H1 (cell line): ENCODE measurements around the gene PAIP2. TPM values are rescaled to one million over a fixed set of nuclear protein-coding genes. Genes with fewer than 3 reads are reported as not detected.

Experiments
- CTCF ChIA-PET: fragments of 300-600 bp; sonication (Branson Sonifier 250); formaldehyde crosslinking; loops from one replicate; lab custom pipeline; 2021; ENCODE audit not compliant: partially characterized antibody; lab: Charles Lee
- POLR2A ChIA-PET: fragments of 300-600 bp; sonication (Branson Sonifier 250); formaldehyde crosslinking; loops from one replicate; lab custom pipeline; 2021; ENCODE audit warnings: inconsistent platforms; ENCODE audit not compliant: partially characterized antibody; lab: Charles Lee
- DNase-seq, 2 experiments: peaks; one replicate each; pipeline versions ENCODE4 v3.0.0 to v3.0.0-alpha.2; 2010 to 2022; ENCODE audit warnings: low spot score in 2 of 2, low read depth in 1 of 2, mixed read lengths in 1 of 2
- FAIRE-seq: peaks from 2 replicates; lab custom pipeline; 2011; peaks lifted over from hg19 to GRCh38; lab: Jason Lieb, UNC
- H2AFZ ChIP-seq: 2 replicates; pipeline ENCODE4 v1.8.1; 2012; ENCODE audit warnings: low read length, inconsistent platforms
- H2AK5ac ChIP-seq: 2 replicates; pipeline ENCODE4 v1.6.1; 2013; ENCODE audit warnings: low read depth, low read length
- H2BK120ac ChIP-seq: replicated peaks from 2 replicates; pipeline ENCODE3; 2013; ENCODE audit warnings: low read depth, low read length, inconsistent platforms
- H2BK12ac ChIP-seq: 2 replicates; pipeline ENCODE4 v1.6.1; 2013; ENCODE audit warnings: low read depth, low read length
- H2BK15ac ChIP-seq: 2 replicates; pipeline ENCODE4 v1.6.1; 2013; ENCODE audit warnings: low read length
- H2BK20ac ChIP-seq: 2 replicates; pipeline ENCODE4 v1.6.1; 2013; ENCODE audit warnings: low read length
- H2BK5ac ChIP-seq: 2 replicates; pipeline ENCODE4 v1.6.1; 2013; ENCODE audit warnings: low read depth, low read length
- H3K14ac ChIP-seq: 2 replicates; pipeline ENCODE4 v1.6.1; 2013; ENCODE audit warnings: inconsistent platforms; ENCODE audit not compliant: insufficient read length
- H3K18ac ChIP-seq: 2 replicates; pipeline ENCODE4 v1.6.1; 2013; ENCODE audit warnings: low read length; ENCODE audit errors: extremely low read depth
- H3K23ac ChIP-seq: 2 replicates; pipeline ENCODE4 v1.6.1; 2013; ENCODE audit warnings: inconsistent platforms; ENCODE audit not compliant: insufficient read length
- H3K23me2 ChIP-seq: 2 replicates; pipeline ENCODE4 v1.6.1; 2013; ENCODE audit warnings: low read depth, low read length
- H3K27ac ChIP-seq: 2 replicates; pipeline ENCODE4 v1.6.1; 2011; ENCODE audit warnings: low read depth, low read length, inconsistent platforms
- H3K27me3 ChIP-seq, 4 experiments: replicated peaks in 1 of 4; 1 replicate in 1 of 4; 2 replicates in 3 of 4; pipeline versions ENCODE4 v1.6.1 to v1.8.1; 2011 to 2013; ENCODE audit warnings: low read length in 3 of 4, mild to moderate bottlenecking in 3 of 4, inconsistent platforms in 2 of 4, mixed read lengths in 2 of 4, moderate library complexity in 1 of 4; ENCODE audit not compliant: control insufficient read depth in 3 of 4, insufficient read depth in 3 of 4; ENCODE audit errors: extremely low read depth in 1 of 4
- H3K36me3 ChIP-seq, 4 experiments: 2 replicates each; pipeline versions ENCODE4 v1.6.1 to v1.8.1; 2011 to 2013; ENCODE audit warnings: mild to moderate bottlenecking in 4 of 4, low read length in 3 of 4, moderate library complexity in 2 of 4, control low read depth in 1 of 4, inconsistent platforms in 1 of 4; ENCODE audit not compliant: insufficient read depth in 4 of 4, control insufficient read depth in 2 of 4
- H3K4ac ChIP-seq: replicated peaks from 2 replicates; pipeline ENCODE3; 2013; ENCODE audit warnings: low read length, low read depth, mixed read lengths, inconsistent platforms; ENCODE audit not compliant: insufficient read length
- H3K4me1 ChIP-seq, 4 experiments: replicated peaks in 1 of 4; 1 replicate in 1 of 4; 2 replicates in 3 of 4; pipeline versions ENCODE4 v1.6.1 to v1.8.1; 2011 to 2013; ENCODE audit warnings: low read length in 3 of 4, inconsistent platforms in 2 of 4, mixed read lengths in 1 of 4; ENCODE audit not compliant: insufficient read depth in 4 of 4, control insufficient read depth in 3 of 4
- H3K4me2 ChIP-seq, 2 experiments: 2 replicates each; pipeline versions ENCODE4 v1.6.1 to v1.8.1; 2011 to 2013; ENCODE audit warnings: low read depth in 2 of 2, low read length in 2 of 2, control low read depth in 1 of 2, inconsistent platforms in 1 of 2, mild to moderate bottlenecking in 1 of 2; ENCODE audit not compliant: insufficient read depth in 1 of 2
- H3K4me3 ChIP-seq, 4 experiments: fragments of 200-600, 300-600 bp in 1 of 4; sonication (generic), shearing (Covaris generic), sonication (Bioruptor Twin) in 1 of 4; 2 replicates each; pipeline versions ENCODE4 v1.5.1 to v1.8.1; 2011 to 2016; ENCODE audit warnings: low read length in 4 of 4, low read depth in 3 of 4, control low read depth in 2 of 4, inconsistent platforms in 2 of 4, mild to moderate bottlenecking in 2 of 4, mixed read lengths in 1 of 4, moderate library complexity in 1 of 4; ENCODE audit not compliant: insufficient read depth in 2 of 4; ENCODE audit errors: extremely low read depth in 1 of 4
- H3K56ac ChIP-seq: replicated peaks from 2 replicates; pipeline ENCODE3; 2013; ENCODE audit warnings: low read depth, mild to moderate bottlenecking, mixed read lengths, low read length, inconsistent platforms; ENCODE audit not compliant: insufficient read length
- H3K79me1 ChIP-seq: 2 replicates; pipeline ENCODE4 v1.6.1; 2013; ENCODE audit warnings: low read depth, low read length, control low read depth
- H3K79me2 ChIP-seq, 2 experiments: 2 replicates each; pipeline versions ENCODE4 v1.6.1 to v1.8.1; 2012 to 2013; ENCODE audit warnings: low read length in 2 of 2, mild to moderate bottlenecking in 2 of 2, inconsistent platforms in 1 of 2; ENCODE audit not compliant: insufficient read depth in 2 of 2, control insufficient read depth in 1 of 2
- H3K9ac ChIP-seq, 4 experiments: replicated peaks in 1 of 4; 1 replicate in 1 of 4; 2 replicates in 3 of 4; pipeline versions ENCODE4 v1.6.1 to v1.8.1; 2011 to 2013; ENCODE audit warnings: low read depth in 3 of 4, low read length in 3 of 4, control low read depth in 2 of 4, mild to moderate bottlenecking in 2 of 4, moderate library complexity in 2 of 4, inconsistent platforms in 1 of 4; ENCODE audit errors: extremely low read depth in 1 of 4
- H3K9me3 ChIP-seq, 2 experiments: 2 replicates each; pipeline versions ENCODE4 v1.6.1 to v1.8.1; 2012 to 2013; ENCODE audit warnings: mild to moderate bottlenecking in 2 of 2, moderate library complexity in 2 of 2, control low read depth in 1 of 2, inconsistent platforms in 1 of 2, low read depth in 1 of 2, low read length in 1 of 2, mixed read lengths in 1 of 2; ENCODE audit not compliant: insufficient read depth in 2 of 2
- H4K20me1 ChIP-seq, 2 experiments: replicated peaks in 1 of 2; 2 replicates each; pipeline versions ENCODE3 to v1.8.1; 2011 to 2013; ENCODE audit warnings: inconsistent platforms in 2 of 2, low read length in 2 of 2, mild to moderate bottlenecking in 1 of 2; ENCODE audit not compliant: insufficient read depth in 2 of 2, control insufficient read depth in 1 of 2
- H4K5ac ChIP-seq: 2 replicates; pipeline ENCODE4 v1.6.1; 2013; ENCODE audit warnings: low read length, low read depth, mixed read lengths, inconsistent platforms; ENCODE audit not compliant: insufficient read length
- H4K8ac ChIP-seq: 2 replicates; pipeline ENCODE4 v1.8.0; 2013; ENCODE audit warnings: mild to moderate bottlenecking, moderate library complexity, low read length, inconsistent platforms; ENCODE audit not compliant: insufficient read depth; ENCODE audit errors: extremely low read depth
- H4K91ac ChIP-seq: replicated peaks from 2 replicates; pipeline ENCODE3; 2013; ENCODE audit warnings: low read length, mixed read lengths, inconsistent platforms; ENCODE audit not compliant: insufficient read length
- BCL11A ChIP-seq, 2 experiments: IDR thresholded peaks; one replicate each; pipeline ENCODE4 v1.6.1; 2011; ENCODE audit warnings: low read depth in 2 of 2, low read length in 2 of 2, mild to moderate bottlenecking in 2 of 2
- CBX5 ChIP-seq: fragments of 300-800, 300-1000 bp; sonication (generic); IDR thresholded peaks from 2 replicates; pipeline ENCODE4 v1.7.1; 2016; ENCODE audit warnings: antibody characterized with exemption, low read length, low read depth
- CTBP2 ChIP-seq: IDR thresholded peaks from 2 replicates; pipeline ENCODE4 v1.7.0; 2011; ENCODE audit warnings: borderline replicate concordance, mild to moderate bottlenecking, moderate library complexity, mixed read lengths, low read length; ENCODE audit not compliant: insufficient read depth, insufficient read length
- EGR1 ChIP-seq: IDR thresholded peaks from 2 replicates; pipeline ENCODE4 v1.6.1; 2011; ENCODE audit warnings: low read depth, low read length, borderline replicate concordance
- RAD21 ChIP-seq, 2 experiments: IDR thresholded peaks in 1 of 2; conservative IDR thresholded peaks in 1 of 2; 2 replicates each; pipeline ENCODE4 v1.6.1; 2011; ENCODE audit warnings: low read depth in 2 of 2, low read length in 2 of 2, improper control_type of control experiment in 1 of 2, inconsistent platforms in 1 of 2, mild to moderate bottlenecking in 1 of 2, moderate library complexity in 1 of 2
- RNF2 ChIP-seq: fragments of 200-900, 300-1000 bp; sonication (generic); IDR thresholded peaks from 2 replicates; pipeline ENCODE4 v1.7.1; 2016; ENCODE audit warnings: borderline replicate concordance, low read depth, mild to moderate bottlenecking, antibody characterized with exemption, low read length; ENCODE audit not compliant: poor library complexity, severe bottlenecking; ENCODE audit errors: missing control alignments
- SIX5 ChIP-seq: IDR thresholded peaks from 2 replicates; pipeline ENCODE4 v1.6.1; 2011; ENCODE audit warnings: mild to moderate bottlenecking, low read depth, low read length
- SUZ12 ChIP-seq: fragments of 200-600 bp; sonication (generic); IDR thresholded peaks from 2 replicates; pipeline ENCODE4 v1.6.1; 2012; ENCODE audit warnings: mild to moderate bottlenecking, inconsistent platforms, low read length, moderate library complexity, mixed read lengths
- TCF12 ChIP-seq: IDR thresholded peaks from 2 replicates; pipeline ENCODE4 v1.6.1; 2011; ENCODE audit warnings: low read depth, mild to moderate bottlenecking, low read length
- WGBS, 2 experiments: shearing (Covaris generic) in 1 of 2; methylation state at CpG; one replicate each; pipeline versions ENCODE4 v1.1.6 to v1.1.7; 2013 to 2015; ENCODE audit warnings: low lambda C conversion rate in 2 of 2, mixed read lengths in 2 of 2, inconsistent platforms in 1 of 2, low coverage in 1 of 2, missing lambda C conversion rate in 1 of 2; ENCODE audit not compliant: insufficient replicate concordance in 2 of 2, insufficient coverage in 1 of 2, insufficient read length in 1 of 2; ENCODE audit errors: extremely low coverage in 1 of 2, missing lambda C conversion rate in 1 of 2; 5-methylcytosine and 5-hydroxymethylcytosine counted together
- polyA plus RNA-seq, 7 experiments: library from polyadenylated mRNA; depleted of rRNA in 3 of 7; stranded (reverse) in 5 of 7; unstranded in 2 of 7; fragments of >200 nt in 5 of 7; fragments of 200-250 nt in 2 of 7; gene quantifications; 1 replicate in 5 of 7; 2 replicates in 1 of 7; 4 replicates in 1 of 7; pipeline versions ENCODE4 v1.2.1 to v1.2.3, GENCODE V29; 2011 to 2013; ENCODE audit warnings: missing spikeins in 2 of 7, mixed read lengths in 2 of 7
- total RNA-seq: library from RNA; stranded (reverse); fragmentation: NEBNext Ultra II Directional; extraction: Animal tissue kit (Norgen Biotek cat#: 25700); gene quantifications from 2 replicates; pipeline ENCODE4 v1.2.1, GENCODE V29; 2021

The PAIP2 gene
- total and polyA plus RNA-seq, 2 of the 8 experiments (the other 6 are each of a cell fraction or from before 2014, with no cell fraction given): 87.6 to 162 TPM

GRCh38 chr5:139413153-139413552, 71.5 kb downstream of the PAIP2 start:
- H4K5ac ChIP-seq: no peak overlapping the region
- ChIA-PET POLR2A (interaction anchor here (0.6 to 1.3 kb wide), 4 partner anchors 10 to 98 kb away, joined by 3 to 6 read pairs (median 3); partner anchors contain the start of gene SPATA24), CTCF (interaction anchor here (1.3 to 8.2 kb wide), 2 partner anchors 8 to 18 kb away, joined by 3 to 69 read pairs; partner anchors contain the start of gene PROB1)
- H3K23me2 ChIP-seq: no peaks in the 10 kb centered on the region
- no peak overlapping the region for H2AK5ac ChIP-seq
- FAIRE-seq: no peak
- no peak for DNase-seq
- no peak overlapping the region for H3K18ac ChIP-seq
- no peak overlapping the region for H2BK20ac ChIP-seq
- no peak overlapping the region for H3K4me3 ChIP-seq
- H3K4ac ChIP-seq: no peak overlapping the region
- no peak overlapping the region for H3K9ac ChIP-seq
- 88% methylated on average over 6 of the region's 6 CpGs; no CpG with 5 or more reads in 1 of the 2 experiments for WGBS, 2 experiments
- H3K27me3 ChIP-seq: no peaks in the 10 kb centered on the region
- no peak overlapping the region for H4K91ac ChIP-seq
- no peak overlapping the region for H3K27ac ChIP-seq
- no peak overlapping the region for H3K14ac ChIP-seq
- H2BK120ac ChIP-seq: no peak overlapping the region
- peaks cover 2 to 14% (median 4%) of the 10 kb centered on the region in 4 experiments; a peak in 5 of 8 replicates for H3K36me3 ChIP-seq
- no peaks in the 10 kb centered on the region for H3K79me1 ChIP-seq
- H3K9me3 ChIP-seq: no peaks in the 10 kb centered on the region
- no peak overlapping the region for H2BK15ac ChIP-seq
- H3K56ac ChIP-seq: no peak overlapping the region
- no peak overlapping the region for H2BK12ac ChIP-seq
- TF ChIP-seq EGR1: no peak
- TF ChIP-seq TCF12: no peak
- no peak for TF ChIP-seq SUZ12
- TF ChIP-seq BCL11A (IDR thresholded peaks at IDR 0.05; ENCODE audit: low read depth in 2 of 2, low read length in 2 of 2): no peak
- TF ChIP-seq CTBP2: no peak
- TF ChIP-seq CBX5: no peak
- no peak for TF ChIP-seq SIX5
- TF ChIP-seq RNF2: no peak
- TF ChIP-seq RAD21 (IDR thresholded peaks at IDR 0.05 in 1 of 2, conservative IDR thresholded peaks at IDR 0.05 in 1 of 2; ENCODE audit: low read depth in 2 of 2, low read length in 2 of 2): no peak
- H3K23ac ChIP-seq: no peak overlapping the region
- no peak overlapping the region for H4K8ac ChIP-seq
- H2AFZ ChIP-seq: no peak overlapping the region
- no peak overlapping the region for H3K4me2 ChIP-seq
- no peaks in the 10 kb centered on the region for H3K4me1 ChIP-seq
- no peak overlapping the region for H2BK5ac ChIP-seq
- H4K20me1 ChIP-seq: no peaks in the 10 kb centered on the region
- H3K79me2 ChIP-seq: no peaks in the 10 kb centered on the region
